ENCODE results near the gene SSTR5. TPM values are rescaled to one million over a fixed set of nuclear protein-coding genes. Genes with fewer than 3 reads are reported as not detected.
"Not testable (repeated sequence)": the region's sequence is repeated elsewhere in the genome, so short reads cannot be mapped to it uniquely, and the experiment has no call there.

The SSTR5 gene
- total RNA-seq, 4 donors from 2014 or later = 1.5 TPM; not detected in 3

GRCh38 chr16:1082266-1082951 is 9.9 kb downstream of the SSTR5 start:
- no peak for DNase-seq (ENCODE audit: low spot score in 2 of 2)
- Histone ChIP-seq H3K4me3 (no peak overlapping the region), H3K27ac (no peak overlapping the region), H3K4me1 (peaks cover 24% of the 10 kb centered on the region), H3K27me3 (peaks cover 92% of the 10 kb centered on the region), H3K36me3 (no peaks in the 10 kb centered on the region), H3K9me3 (peaks cover 13% of the 10 kb centered on the region)
- 79% methylated on average over 10 of the region's 21 CpGs for WGBS
- TF ChIP-seq POLR2AphosphoS5 (IDR thresholded peaks at IDR 0.05) = no peak
- TF ChIP-seq CTCF (IDR thresholded peaks at IDR 0.05) = no peak
- no peak for TF ChIP-seq POLR2A (IDR thresholded peaks at IDR 0.05)
- TF ChIP-seq EP300 (IDR thresholded peaks at IDR 0.05) = no peak

- DNase-seq (ENCODE audit: low spot score in 2 of 2) = no peak
Measured at GRCh38 chr16:1082952-1083675, 10.6 kb downstream of the SSTR5 start.

GRCh38 chr16:1084971-1085370 is 12.4 kb downstream of the SSTR5 start:
- no peaks in the 10 kb centered on the region for H3K36me3 ChIP-seq
- no peak overlapping the region for H3K4me3 ChIP-seq
- peaks cover 13% of the 10 kb centered on the region for H3K9me3 ChIP-seq
- H3K4me1 ChIP-seq = peaks cover 21% of the 10 kb centered on the region
- no peak for TF ChIP-seq POLR2AphosphoS5 (IDR thresholded peaks at IDR 0.05)
- TF ChIP-seq CTCF (IDR thresholded peaks at IDR 0.05) = no peak
- TF ChIP-seq POLR2A (IDR thresholded peaks at IDR 0.05) = no peak
- TF ChIP-seq EP300 (IDR thresholded peaks at IDR 0.05) = no peak
- peaks cover 92% of the 10 kb centered on the region for H3K27me3 ChIP-seq
- 92% methylated on average over 6 of the region's 6 CpGs for WGBS
- no peak for DNase-seq (ENCODE audit: low spot score in 2 of 2)
- H3K27ac ChIP-seq = no peak overlapping the region

More at GRCh38 chr16:1082952-1083675, 10.6 kb downstream of the SSTR5 start:
- no peak for TF ChIP-seq EP300 (IDR thresholded peaks at IDR 0.05)
- TF ChIP-seq CTCF (IDR thresholded peaks at IDR 0.05) = no peak
- no peak for TF ChIP-seq POLR2AphosphoS5 (IDR thresholded peaks at IDR 0.05)
- no peak for TF ChIP-seq POLR2A (IDR thresholded peaks at IDR 0.05)
- H3K4me3 ChIP-seq = no peak overlapping the region
- H3K9me3 ChIP-seq = peaks cover 13% of the 10 kb centered on the region
- peaks cover 92% of the 10 kb centered on the region for H3K27me3 ChIP-seq
- no peaks in the 10 kb centered on the region for H3K36me3 ChIP-seq
- H3K27ac ChIP-seq = no peak overlapping the region
- H3K4me1 ChIP-seq = peaks cover 20% of the 10 kb centered on the region
- WGBS = 5% methylated on average over 6 of the region's 34 CpGs

GRCh38 chr16:1086443-1086842 is 13.9 kb downstream of the SSTR5 start:
- DNase-seq (ENCODE audit: low spot score in 2 of 2); H3K27ac ChIP-seq; H3K36me3 ChIP-seq; H3K4me3 ChIP-seq: not testable (repeated sequence)
- 84% methylated on average over 10 of the region's 10 CpGs for WGBS
- Histone ChIP-seq H3K27me3 (peaks cover 92% of the 10 kb centered on the region), H3K9me3 (peaks cover 13% of the 10 kb centered on the region), H3K4me1 (peaks cover 30% of the 10 kb centered on the region)

- no peak overlapping the region for H3K27ac ChIP-seq
Measured at GRCh38 chr16:1088295-1089170, 16.0 kb downstream of the SSTR5 start.

More at GRCh38 chr16:1088295-1089170, 16.0 kb downstream of the SSTR5 start:
- no peak for DNase-seq (ENCODE audit: low spot score in 2 of 2)
- H3K4me1 ChIP-seq = peaks cover 19% of the 10 kb centered on the region
- peaks cover 71% of the 10 kb centered on the region for H3K27me3 ChIP-seq
- peaks cover 13% of the 10 kb centered on the region for H3K9me3 ChIP-seq
- TF ChIP-seq POLR2AphosphoS5 (IDR thresholded peaks at IDR 0.05) (no peak), POLR2A (IDR thresholded peaks at IDR 0.05) (no peak), CTCF (IDR thresholded peaks at IDR 0.05) (no peak), EP300 (IDR thresholded peaks at IDR 0.05) (no peak)
- WGBS = 76% methylated on average over 31 of the region's 40 CpGs
- H3K4me3 ChIP-seq = no peak overlapping the region
- no peaks in the 10 kb centered on the region for H3K36me3 ChIP-seq
